K562 (cell line): ENCODE data around the gene CAPN12. TPM values are rescaled to one million over a fixed set of nuclear protein-coding genes. Genes with fewer than 3 reads are reported as not detected.
"Not testable (repeated sequence)": the region's sequence is repeated elsewhere in the genome, so short reads cannot be mapped to it uniquely, and the experiment has no call there.

Source experiments
- ATAC-seq: fragments of 200-7000 bp; cut with Tn5 transposase; 3 replicates; pipeline ENCODE4 v1.9.1; 2020; ENCODE audit warnings: moderate library complexity
- BruUV-seq: library from RNA; stranded (reverse); fragments of 400-500 nt; replicated peaks from 2 replicates; lab custom pipeline; 2021; lab: Mats Ljungman, UMichigan
- CTCF ChIA-PET: fragments of 300-600 bp; formaldehyde crosslinking; extraction: SDS; loops from one replicate; lab custom pipeline; 2021; ENCODE audit warnings: low intra/inter-chr PET ratio; lab: Yijun Ruan, JAX
- POLR2A ChIA-PET: fragments of 300-600, 350-650 bp; sonication (Branson Sonifier 250); formaldehyde crosslinking; extraction: SDS; loops from one replicate; lab custom pipeline; 2021; ENCODE audit warnings: antibody characterized with exemption, inconsistent platforms; lab: Yijun Ruan, JAX
- DNase-seq, 4 experiments: peaks; one replicate each; pipeline versions ENCODE4 v3.0.0 to v3.0.0-alpha.2; 2011 to 2018; ENCODE audit warnings: low spot score in 3 of 4, mixed read lengths in 3 of 4; ENCODE audit errors: extremely low read depth in 1 of 4
- FAIRE-seq: peaks from 2 replicates; lab custom pipeline; 2011; peaks lifted over from hg19 to GRCh38; lab: Jason Lieb, UNC
- H2AFZ ChIP-seq: 2 replicates; pipeline ENCODE4 v1.6.0; 2011; ENCODE audit warnings: low read depth, low read length, control low read depth, inconsistent platforms
- H3K27ac ChIP-seq: fragments of 200-600 bp; 3 replicates; pipeline ENCODE4 v1.8.0; 2011; ENCODE audit warnings: low read depth, mild to moderate bottlenecking, control low read depth, inconsistent platforms, low read length, moderate library complexity, mixed read lengths; ENCODE audit errors: extremely low read depth
- H3K27me3 ChIP-seq, 2 experiments: fragments of 300-600 bp in 1 of 2; 2 replicates in 1 of 2; 3 replicates in 1 of 2; pipeline versions ENCODE4 v1.6.0 to v1.8.0; 2011; ENCODE audit warnings: inconsistent platforms in 2 of 2, low read length in 2 of 2, mild to moderate bottlenecking in 1 of 2, mixed read lengths in 1 of 2, moderate library complexity in 1 of 2; ENCODE audit not compliant: control insufficient read depth in 2 of 2, insufficient read depth in 2 of 2
- H3K36me3 ChIP-seq: fragments of 300-600 bp; 3 replicates; pipeline ENCODE4 v1.8.0; 2011; ENCODE audit warnings: mild to moderate bottlenecking, low read length, inconsistent platforms; ENCODE audit not compliant: control insufficient read depth, insufficient read depth
- H3K4me1 ChIP-seq, 2 experiments: fragments of 200-600 bp in 1 of 2; replicated peaks in 1 of 2; 2 replicates in 1 of 2; 3 replicates in 1 of 2; pipeline versions ENCODE4 v1.5.1 to v1.8.0; 2011; ENCODE audit warnings: inconsistent platforms in 2 of 2, low read length in 2 of 2, mild to moderate bottlenecking in 1 of 2, mixed read lengths in 1 of 2, moderate library complexity in 1 of 2; ENCODE audit not compliant: control insufficient read depth in 2 of 2, insufficient read depth in 2 of 2
- H3K4me2 ChIP-seq: 2 replicates; pipeline ENCODE4 v1.6.1; 2011; ENCODE audit warnings: low read length, control low read depth, inconsistent platforms, mixed read lengths; ENCODE audit not compliant: insufficient read depth
- H3K4me3 ChIP-seq: fragments of 200-600 bp; sonication (generic), shearing (Covaris generic); 2 replicates; pipeline ENCODE4 v1.5.1; 2016; ENCODE audit warnings: control low read depth, inconsistent platforms
- H3K79me2 ChIP-seq: fragments of 200-600 bp; 3 replicates; pipeline ENCODE4 v1.8.0; 2011; ENCODE audit warnings: low read length, inconsistent platforms; ENCODE audit not compliant: control insufficient read depth, insufficient read depth
- H3K9ac ChIP-seq, 2 experiments: 2 replicates each; pipeline versions ENCODE4 v1.6.0 to v1.6.1; 2011; ENCODE audit warnings: low read depth in 2 of 2, low read length in 2 of 2, control low read depth in 1 of 2, inconsistent platforms in 1 of 2, mild to moderate bottlenecking in 1 of 2, mixed read lengths in 1 of 2; ENCODE audit not compliant: insufficient read depth in 1 of 2
- H3K9me1 ChIP-seq: one replicate; pipeline ENCODE4 v1.6.0; 2011; ENCODE audit warnings: inconsistent platforms, mild to moderate bottlenecking, low read length, moderate library complexity; ENCODE audit not compliant: control insufficient read depth, insufficient read depth
- H3K9me3 ChIP-seq: replicated peaks from 2 replicates; pipeline ENCODE4 v1.5.1; 2011; ENCODE audit warnings: low read depth, low read length, inconsistent platforms; ENCODE audit not compliant: control insufficient read depth, insufficient read depth
- H4K20me1 ChIP-seq: replicated peaks from 2 replicates; pipeline ENCODE4 v1.6.1; 2011; ENCODE audit warnings: low read length, inconsistent platforms, mixed read lengths; ENCODE audit not compliant: control insufficient read depth, insufficient read depth
- ATF7 ChIP-seq: fragments of 450-650 bp; IDR thresholded peaks from 2 replicates; pipeline ENCODE4 v1.7.1; 2014; ENCODE audit warnings: mild to moderate bottlenecking, moderate library complexity
- CCAR2 ChIP-seq: fragments of 200-400 bp; formaldehyde crosslinking; IDR thresholded peaks from 2 replicates; pipeline ENCODE4 v1.6.1; 2017; ENCODE audit warnings: mild to moderate bottlenecking, low read depth, low read length
- CTCF ChIP-seq, 3 experiments: IDR thresholded peaks in 2 of 3; conservative IDR thresholded peaks in 1 of 3; 2 replicates each; pipeline ENCODE4 v1.5.1; 2011 to 2012; ENCODE audit warnings: low read length in 3 of 3, mild to moderate bottlenecking in 3 of 3, control low read depth in 2 of 3, improper control_type of control experiment in 1 of 3, inconsistent platforms in 1 of 3, low read depth in 1 of 3, mixed read lengths in 1 of 3, moderate library complexity in 1 of 3; ENCODE audit not compliant: insufficient read depth in 2 of 3
- FOXA3 ChIP-seq, 2 experiments: fragments of 450-650 bp in 1 of 2; sonication (generic) in 1 of 2; formaldehyde crosslinking; IDR thresholded peaks in 1 of 2; conservative IDR thresholded peaks in 1 of 2; 2 replicates each; pipeline versions ENCODE4 v1.4.0 to v1.8.0; 2020 to 2022; ENCODE audit warnings: mild to moderate bottlenecking in 2 of 2, missing genetic modification reagents in 1 of 2
- HNRNPUL1 ChIP-seq: fragments of 200-400 bp; formaldehyde crosslinking; IDR thresholded peaks from 2 replicates; pipeline ENCODE4 v1.6.1; 2017; ENCODE audit warnings: low read length
- IFI16 ChIP-seq: fragments of 250-450 bp; sonication (Bioruptor Pico); IDR thresholded peaks from 2 replicates; pipeline ENCODE4 v2.1.2; 2022; ENCODE audit warnings: mild to moderate bottlenecking, inconsistent platforms
- KDM2B ChIP-seq: fragments of 250-450 bp; sonication (Bioruptor Pico); IDR thresholded peaks from 2 replicates; pipeline ENCODE4 v1.8.0; 2021; ENCODE audit warnings: mild to moderate bottlenecking, moderate library complexity
- LCOR ChIP-seq: sonication (generic); formaldehyde crosslinking; IDR thresholded peaks from 2 replicates; pipeline ENCODE4 v1.8.0; 2022; ENCODE audit warnings: mild to moderate bottlenecking, missing genetic modification reagents
- MTA1 ChIP-seq: fragments of 450-650 bp; IDR thresholded peaks from 2 replicates; pipeline ENCODE4 v1.6.1; 2017; ENCODE audit warnings: borderline replicate concordance
- MTA2 ChIP-seq: fragments of 450-650 bp; IDR thresholded peaks from 2 replicates; pipeline ENCODE4 v1.6.1; 2016; ENCODE audit warnings: low read depth
- RBM17 ChIP-seq: fragments of 200-400 bp; formaldehyde crosslinking; IDR thresholded peaks from 2 replicates; pipeline ENCODE4 v1.6.1; 2017; ENCODE audit warnings: low read depth, mild to moderate bottlenecking, low read length, borderline replicate concordance
- SMARCE1 ChIP-seq: fragments of 450-650 bp; IDR thresholded peaks from 2 replicates; pipeline ENCODE4 v1.7.1; 2016; ENCODE audit warnings: mild to moderate bottlenecking
- SREBF1 ChIP-seq: fragments of 150-350 bp; IDR thresholded peaks from 2 replicates; pipeline ENCODE4 v1.6.1; 2014; ENCODE audit warnings: antibody characterized with exemption, low read depth, low read length, borderline replicate concordance
- ZC3H11A ChIP-seq: IDR thresholded peaks from 2 replicates; pipeline ENCODE4 v1.6.1; 2012; ENCODE audit warnings: low read depth, low read length, improper control_type of control experiment
- WGBS: fragments of 100-300 bp; shearing (Covaris generic); methylation state at CpG from one replicate; pipeline ENCODE4 v1.1.6; 2016; ENCODE audit warnings: low coverage, mixed read lengths; ENCODE audit not compliant: insufficient coverage; ENCODE audit errors: missing lambda C conversion rate; 5-methylcytosine and 5-hydroxymethylcytosine counted together
- in situ Hi-C: fragments of 300-500 bp; cut with MboI; formaldehyde crosslinking; loops from 4 replicates; pipeline ENCODE4 v1.15.0; 2018; ENCODE audit warnings: inconsistent platforms, mixed read lengths
- intact Hi-C: fragments of 100-400 bp; cut with micrococcal nuclease; formaldehyde crosslinking; loops from 2 replicates; pipeline ENCODE4 v1.14.2; 2022
- polyA plus RNA-seq, 8 experiments: library from polyadenylated mRNA; depleted of rRNA in 4 of 8; stranded (reverse) in 5 of 8; unstranded in 3 of 8; fragments of >200 nt; fragmentation: Nextera tagmentation in 2 of 8; fragmentation: Illumina TruSeq in 1 of 8; extraction: Ambion mirVana in 2 of 8; extraction: Trizol in 1 of 8; gene quantifications; 2 replicates each; pipeline versions ENCODE4 v1.2.1 to v1.2.3, GENCODE V29; 2011 to 2014; ENCODE audit warnings: inconsistent platforms in 1 of 8, missing spikeins in 1 of 8
- total RNA-seq, 7 experiments: library from RNA; depleted of rRNA in 6 of 7; stranded (reverse); fragments of >200 nt in 6 of 7; fragmentation: Illumina TruSeq in 2 of 7; extraction: Trizol in 2 of 7; gene quantifications; 2 replicates each; pipeline versions ENCODE4 v1.2.1 to v1.2.3, GENCODE V29; 2011 to 2021; ENCODE audit warnings: low replicate concordance in 1 of 7

CAPN12 gene
- total and polyA plus RNA-seq, 9 of the 15 experiments (the other 6 are each of a cell fraction or from before 2014, with no cell fraction given), result 0.83 to 7.0 (median 1.6) TPM

- no peak for TF ChIP-seq CCAR2
- TF ChIP-seq IFI16 (CRISPR knock-in tag), result no peak
- TF ChIP-seq, all 486 proteins: peak for 17
Observed at GRCh38 chr19:38784224-38784623, 40.0 kb upstream of the CAPN12 start (continued).

- H3K4me2 ChIP-seq, H3K9me1 ChIP-seq, H3K27me3 ChIP-seq, intact Hi-C loops, H2AFZ ChIP-seq, FAIRE-seq, H3K4me3 ChIP-seq, DNase-seq, H3K9me3 ChIP-seq, in situ Hi-C loops, H3K36me3 ChIP-seq, BruUV-seq, ATAC-seq, H4K20me1 ChIP-seq, H3K9ac ChIP-seq, H3K79me2 ChIP-seq, H3K27ac ChIP-seq, CTCF ChIA-PET: not testable (repeated sequence)
- POLR2A ChIA-PET, result interaction anchor here (0.6 to 0.7 kb wide), 3 partner anchors 21 to 107 kb away, joined by 3 read pairs; no protein-coding TSS in a partner anchor
- H3K4me1 ChIP-seq, result peaks cover 12 to 18% of the 10 kb centered on the region in 2 experiments; a peak in 4 of 5 replicates
- WGBS, result 58% methylated on average over 13 of the region's 13 CpGs
Observed at GRCh38 chr19:38782212-38782611, 37.9 kb upstream of the CAPN12 start.

GRCh38 chr19:38781058-38781457 is 36.8 kb upstream of the CAPN12 start:
- DNase-seq (peak; percentile 68 to 89 (median 79)), ATAC-seq (peak; percentile 98), FAIRE-seq (peak; percentile 94)
- no peak overlapping the region for H2AFZ ChIP-seq
- no peaks in the 10 kb centered on the region for H3K79me2 ChIP-seq
- no peak overlapping the region for H3K4me3 ChIP-seq
- peak overlapping the region; percentile 34 for H3K4me2 ChIP-seq
- under 1% methylated on average over 7 of the region's 7 CpGs for WGBS
- no peaks in the 10 kb centered on the region for H3K9me1 ChIP-seq
- no peaks in the 10 kb centered on the region for H3K9me3 ChIP-seq
- CTCF ChIA-PET, result no interaction called here
- peaks cover 12 to 18% of the 10 kb centered on the region in 2 experiments; a peak in 4 of 5 replicates for H3K4me1 ChIP-seq
- intact Hi-C loops, result no loop called here
- no peaks in the 10 kb centered on the region for H3K36me3 ChIP-seq
- BruUV-seq, result no TSS peak
- H3K27ac ChIP-seq, result no peak overlapping the region
- no peak overlapping the region; a peak in 1 of 4 replicates for H3K9ac ChIP-seq
- in situ Hi-C loops, result no loop called here
- POLR2A ChIA-PET, result interaction anchor here (1.2 kb wide), 1 partner anchor 68 kb away, joined by 4 read pairs; no protein-coding TSS in a partner anchor
- H4K20me1 ChIP-seq, result no peaks in the 10 kb centered on the region
- no peaks in the 10 kb centered on the region for H3K27me3 ChIP-seq
- TF ChIP-seq ZC3H11A (no peak), HNRNPUL1 (no peak), MTA1 (peak; percentile 18; the same call in 1 of the 2 replicates), FOXA3 (CRISPR knock-in tag; conservative IDR thresholded peaks at IDR 0.05 in 1 of 2, IDR thresholded peaks at IDR 0.05 in 1 of 2) (no peak), SREBF1 (no peak), SMARCE1 (peak; percentile 38; the same call in 1 of the 2 replicates), CTCF (IDR thresholded peaks at IDR 0.05 in 2 of 3, conservative IDR thresholded peaks at IDR 0.05 in 1 of 3; ENCODE audit: insufficient read depth in 2 of 3, low read depth in 1 of 3, low read length in 3 of 3) (peak in 1 of 3 experiments; percentile 1; a peak in 1 of 6 replicates), LCOR (CRISPR knock-in tag) (peak; percentile 61; the same call in 1 of the 2 replicates), RBM17 (no peak), ATF7 (peak; percentile 46; the same call in 1 of the 2 replicates), KDM2B (CRISPR knock-in tag) (no peak), MTA2 (peak; percentile 68)
